Keratinocyte (primary cell): ENCODE measurements around the gene LARGE1. TPM values are rescaled to one million over a fixed set of nuclear protein-coding genes. Genes with fewer than 3 reads are reported as not detected.

Experiments
- DNase-seq: peaks from one replicate; pipeline ENCODE4 v3.0.0-alpha.2; 2011; ENCODE audit warnings: low read depth, missing footprints, low spot score
- FAIRE-seq: peaks from 2 replicates; lab custom pipeline; 2011; peaks lifted over from hg19 to GRCh38; lab: Jason Lieb, UNC
- H2AFZ ChIP-seq: 2 replicates; pipeline ENCODE4 v1.6.0; 2012; ENCODE audit warnings: low read length, control low read depth, inconsistent platforms; ENCODE audit not compliant: control insufficient read depth
- H3K27ac ChIP-seq: 2 replicates; pipeline ENCODE4 v1.5.1; 2011; ENCODE audit warnings: low read length; ENCODE audit not compliant: control insufficient read depth, insufficient read depth
- H3K27me3 ChIP-seq: 3 replicates; pipeline ENCODE4 v1.6.0; 2011; ENCODE audit warnings: low read length; ENCODE audit not compliant: control insufficient read depth, insufficient read depth; ENCODE audit errors: extremely low read depth
- H3K36me3 ChIP-seq, 2 experiments: 2 replicates in 1 of 2; 3 replicates in 1 of 2; pipeline ENCODE4 v1.5.1; 2011; ENCODE audit warnings: low read length in 2 of 2, mild to moderate bottlenecking in 1 of 2; ENCODE audit not compliant: control insufficient read depth in 2 of 2, insufficient read depth in 2 of 2; ENCODE audit errors: extremely low read depth in 1 of 2
- H3K4me1 ChIP-seq: 3 replicates; pipeline ENCODE4 v1.5.1; 2011; ENCODE audit warnings: low read length; ENCODE audit not compliant: control insufficient read depth, insufficient read depth; ENCODE audit errors: extremely low read depth
- H3K4me2 ChIP-seq: 3 replicates; pipeline ENCODE4 v1.6.0; 2011; ENCODE audit warnings: low read depth, low read length; ENCODE audit not compliant: control insufficient read depth, insufficient read depth; ENCODE audit errors: extremely low read depth
- H3K4me3 ChIP-seq, 3 experiments: fragments of 200-600 bp in 1 of 3; sonication (generic) in 1 of 3; 2 replicates in 2 of 3; 3 replicates in 1 of 3; pipeline ENCODE4 v1.5.1; 2011 to 2016; ENCODE audit warnings: low read length in 3 of 3, mild to moderate bottlenecking in 3 of 3, control low read depth in 2 of 3, inconsistent platforms in 1 of 3, low read depth in 1 of 3, mixed read lengths in 1 of 3, mixed run types in 1 of 3, moderate library complexity in 1 of 3; ENCODE audit not compliant: control insufficient read depth in 2 of 3, insufficient read depth in 2 of 3; ENCODE audit errors: extremely low read depth in 1 of 3
- H3K79me2 ChIP-seq: 2 replicates; pipeline ENCODE4 v1.6.0; 2012; ENCODE audit warnings: low read length; ENCODE audit not compliant: control insufficient read depth, insufficient read depth
- H3K9ac ChIP-seq: 3 replicates; pipeline ENCODE4 v1.6.0; 2011; ENCODE audit warnings: low read length; ENCODE audit not compliant: control insufficient read depth, insufficient read depth; ENCODE audit errors: extremely low read depth
- H3K9me1 ChIP-seq: 3 replicates; pipeline ENCODE4 v1.6.0; 2011; ENCODE audit warnings: low read length; ENCODE audit not compliant: control insufficient read depth, insufficient read depth; ENCODE audit errors: extremely low read depth
- H3K9me3 ChIP-seq: 2 replicates; pipeline ENCODE4 v1.5.1; 2012; ENCODE audit warnings: low read depth, low read length; ENCODE audit not compliant: control insufficient read depth
- H4K20me1 ChIP-seq: 3 replicates; pipeline ENCODE4 v1.6.0; 2011; ENCODE audit warnings: low read length; ENCODE audit not compliant: control insufficient read depth, insufficient read depth; ENCODE audit errors: extremely low read depth
- CTCF ChIP-seq, 3 experiments: IDR thresholded peaks in 1 of 3; conservative IDR thresholded peaks in 1 of 3; optimal IDR thresholded peaks in 1 of 3; 2 replicates in 2 of 3; 3 replicates in 1 of 3; pipeline versions ENCODE3 to v1.5.1; 2011; ENCODE audit warnings: low read length in 3 of 3, mild to moderate bottlenecking in 3 of 3, moderate library complexity in 2 of 3, control low read depth in 1 of 3, inconsistent platforms in 1 of 3; ENCODE audit not compliant: insufficient read depth in 2 of 3; ENCODE audit errors: extremely low read depth in 1 of 3
- EZH2 ChIP-seq: IDR thresholded peaks from one replicate; pipeline ENCODE4 v1.6.1; 2012; ENCODE audit warnings: inconsistent platforms, mild to moderate bottlenecking, low read length, moderate library complexity
- dilution Hi-C: fragments of 300-500 bp; cut with MboI; formaldehyde crosslinking; loops from one replicate; pipeline ENCODE4 v1.7.0; 2020; ENCODE audit warnings: low sequenced_read_pairs; ENCODE audit not compliant: extremely low pct_ligation_motif_present
- polyA plus RNA-seq, 5 experiments: library from polyadenylated mRNA; depleted of rRNA in 3 of 5; stranded (reverse) in 3 of 5; stranded (forward) in 1 of 5; unstranded in 1 of 5; fragments of >200 nt; gene quantifications; 1 replicate in 1 of 5; 2 replicates in 3 of 5; 3 replicates in 1 of 5; pipeline versions ENCODE4 v1.2.1 to v1.2.3, GENCODE V29; 2011 to 2012; ENCODE audit warnings: missing spikeins in 2 of 5, low read depth in 1 of 5, low replicate concordance in 1 of 5

The LARGE1 gene
- polyA plus RNA-seq, 1 donor (not counting 4 experiments of a cell fraction or from before 2014, with no cell fraction given): 4.5 TPM

- Histone ChIP-seq H3K36me3 (no peaks in the 10 kb centered on the region), H3K4me3 (no peak overlapping the region), H3K27me3 (no peaks in the 10 kb centered on the region), H3K9me1 (no peaks in the 10 kb centered on the region), H2AFZ (no peak overlapping the region), H3K9me3 (no peaks in the 10 kb centered on the region), H3K27ac (no peak overlapping the region), H3K9ac (no peak overlapping the region), H3K79me2 (no peaks in the 10 kb centered on the region), H4K20me1 (no peaks in the 10 kb centered on the region), H3K4me2 (no peak overlapping the region), H3K4me1 (no peaks in the 10 kb centered on the region)
- TF ChIP-seq CTCF (optimal IDR thresholded peaks at IDR 0.05 in 1 of 3, IDR thresholded peaks at IDR 0.05 in 1 of 3, conservative IDR thresholded peaks at IDR 0.05 in 1 of 3; ENCODE audit: extremely low read depth in 1 of 3, insufficient read depth in 2 of 3, low read length in 3 of 3) (no peak), EZH2 (no peak)
- FAIRE-seq (no peak), DNase-seq (no peak)
- dilution Hi-C loops: no loop called here
Measured at GRCh38 chr22:33866511-33866910, 53.8 kb downstream of the LARGE1 start.

- TF ChIP-seq EZH2: no peak
- TF ChIP-seq CTCF (optimal IDR thresholded peaks at IDR 0.05 in 1 of 3, IDR thresholded peaks at IDR 0.05 in 1 of 3, conservative IDR thresholded peaks at IDR 0.05 in 1 of 3; ENCODE audit: extremely low read depth in 1 of 3, insufficient read depth in 2 of 3, low read length in 3 of 3): no peak
- no peak for FAIRE-seq
- no peaks in the 10 kb centered on the region for H3K79me2 ChIP-seq
- dilution Hi-C loops: no loop called here
- H3K27me3 ChIP-seq: no peaks in the 10 kb centered on the region
- no peaks in the 10 kb centered on the region for H3K36me3 ChIP-seq
- H4K20me1 ChIP-seq: no peaks in the 10 kb centered on the region
- no peak overlapping the region for H3K27ac ChIP-seq
- H3K9ac ChIP-seq: no peak overlapping the region
- no peak for DNase-seq
- H3K9me1 ChIP-seq: no peaks in the 10 kb centered on the region
- H3K4me1 ChIP-seq: no peaks in the 10 kb centered on the region
- no peak overlapping the region for H2AFZ ChIP-seq
- no peaks in the 10 kb centered on the region for H3K9me3 ChIP-seq
- H3K4me2 ChIP-seq: no peak overlapping the region
- no peak overlapping the region for H3K4me3 ChIP-seq
Measured at GRCh38 chr22:33865996-33866395, 54.3 kb downstream of the LARGE1 start.
